Neural cell (in vitro differentiated cells): ENCODE data around the gene LHFPL5.

ENCODE experiments used
- CTCF ChIP-seq: fragments of 450-650 bp; IDR thresholded peaks from 2 replicates; pipeline ENCODE4 v1.5.1; 2014; ENCODE audit warnings: antibody characterized with exemption, mild to moderate bottlenecking, moderate library complexity; ENCODE audit not compliant: poor library complexity, severe bottlenecking
- EZH2 ChIP-seq: fragments of 200-600, 300-800 bp; shearing (Covaris generic), sonication (generic); IDR thresholded peaks from 2 replicates; pipeline ENCODE4 v1.6.1; 2014; ENCODE audit warnings: antibody characterized with exemption, low read length, borderline replicate concordance, mild to moderate bottlenecking; ENCODE audit not compliant: insufficient read depth, poor library complexity, severe bottlenecking
- POLR2AphosphoS5 ChIP-seq: IDR thresholded peaks from 2 replicates; pipeline ENCODE4 v1.6.1; 2012

GRCh38 chr6:35829306-35829705 lies 24.2 kb downstream of the LHFPL5 start:
- TF ChIP-seq CTCF (no peak), POLR2AphosphoS5 (no peak), EZH2 (no peak)
